Naive thymus-derived CD8-positive, alpha-beta T cell (primary cell): ENCODE results near the gene SLC44A1. TPM values are rescaled to one million over a fixed set of nuclear protein-coding genes. Genes with fewer than 3 reads are reported as not detected.

Source experiments
- ATAC-seq, 2 donors: fragments of 150-1000 bp; cut with Tn5 transposase in 1 of 2; sonication (Bioruptor Pico), chemical (Tn5 transposase) in 1 of 2; 1 replicate in 1 of 2; 2 replicates in 1 of 2; pipeline ENCODE4 v1.10.0; 2021; ENCODE audit warnings: mild to moderate bottlenecking in 2 of 2, moderate library complexity in 2 of 2
- POLR2A ChIA-PET: fragments of 350-600 bp; sonication (Branson Sonifier 250); formaldehyde crosslinking; loops from one replicate; lab custom pipeline; 2021; ENCODE audit warnings: antibody characterized with exemption; lab: Charles Lee
- DNase-seq, 10 donors: peaks; one replicate each; pipeline versions ENCODE4 v3.0.0 to v3.0.0-alpha.2; 2020 to 2022
- H3K27ac Mint-ChIP-seq, 10 donors: one replicate each; pipeline ENCODE4 v1.8.0; 2020 to 2022; ENCODE audit warnings: mild to moderate bottlenecking in 10 of 10, mixed read lengths in 10 of 10, moderate library complexity in 4 of 10, inconsistent platforms in 1 of 10
- H3K27me3 Mint-ChIP-seq, 5 donors: one replicate each; pipeline ENCODE4 v1.8.0; 2021 to 2022; ENCODE audit warnings: mixed read lengths in 5 of 5
- H3K36me3 Mint-ChIP-seq, 3 donors: one replicate each; pipeline ENCODE4 v1.8.0; 2020 to 2022; ENCODE audit warnings: mixed read lengths in 3 of 3, mild to moderate bottlenecking in 2 of 3, inconsistent platforms in 1 of 3
- H3K4me1 Mint-ChIP-seq, 4 donors: one replicate each; pipeline ENCODE4 v1.8.0; 2021 to 2022; ENCODE audit warnings: mixed read lengths in 4 of 4
- H3K4me3 Mint-ChIP-seq, 10 donors: one replicate each; pipeline ENCODE4 v1.8.0; 2020 to 2022; ENCODE audit warnings: mild to moderate bottlenecking in 10 of 10, mixed read lengths in 10 of 10, moderate library complexity in 6 of 10, inconsistent platforms in 1 of 10
- H3K9me3 Mint-ChIP-seq, 9 donors: one replicate each; pipeline ENCODE4 v1.8.0; 2020 to 2022; ENCODE audit warnings: mixed read lengths in 9 of 9, mild to moderate bottlenecking in 3 of 9, inconsistent platforms in 1 of 9, moderate library complexity in 1 of 9
- polyA plus RNA-seq, 3 donors: library from polyadenylated mRNA; unstranded; fragments of 300-500 nt; fragmentation: Illumina TruSeq; gene quantifications; one replicate each; pipeline ENCODE4 v1.2.3, GENCODE V29; 2021
- total RNA-seq, 8 experiments: library from RNA in 2 of 8; stranded (reverse) in 2 of 8; gene quantifications; one replicate each; pipeline ENCODE4 v1.2.3 and lab custom pipeline; 2021 to 2026

Gene SLC44A1
- total and polyA plus RNA-seq, 5 experiments from 2014 or later, result 8.2 to 16.8 (median 12.2) TPM

GRCh38 chr9:105313238-105313637 is 68.8 kb downstream of the SLC44A1 start:
- no peak for DNase-seq
- H3K4me1 Mint-ChIP-seq, result peaks cover 0 to 9% (median 3%) of the 10 kb centered on the region in 4 donors
- no peaks in the 10 kb centered on the region for H3K9me3 Mint-ChIP-seq
- H3K36me3 Mint-ChIP-seq, result peaks cover 0 to 22% (median 10%) of the 10 kb centered on the region in 3 donors
- no peak overlapping the region for H3K4me3 Mint-ChIP-seq
- H3K27me3 Mint-ChIP-seq, result no peaks in the 10 kb centered on the region
- H3K27ac Mint-ChIP-seq, result no peak overlapping the region
- ATAC-seq, result no peak
- POLR2A ChIA-PET, result no interaction called here

DNA sequence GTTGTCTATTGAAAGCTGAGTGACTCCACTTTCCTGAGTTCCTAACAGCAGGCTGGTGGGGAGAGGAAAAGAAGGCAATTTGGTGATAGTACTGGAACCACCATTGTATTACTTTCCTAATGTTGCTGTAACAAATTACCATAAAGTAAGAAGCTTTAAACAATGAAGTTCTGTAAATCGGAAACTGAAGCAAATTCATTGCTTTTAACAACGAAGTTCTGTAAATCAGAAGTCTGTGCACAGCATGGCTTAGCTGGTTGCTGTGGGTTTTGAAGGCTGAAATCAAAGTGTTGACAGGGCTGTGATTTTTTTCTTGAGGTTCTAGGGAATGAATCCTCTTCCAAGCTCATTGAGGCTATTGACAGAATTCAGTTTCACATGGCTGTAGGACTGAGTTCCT is 72.3 kb downstream of the SLC44A1 start:
- peaks cover 0 to 16% (median 8%) of the 10 kb centered on the region in 3 donors for H3K36me3 Mint-ChIP-seq
- no peak overlapping the region for H3K4me3 Mint-ChIP-seq
- H3K27me3 Mint-ChIP-seq, result no peaks in the 10 kb centered on the region
- H3K27ac Mint-ChIP-seq, result no peak overlapping the region
- peaks cover 0 to 5% (median 0%) of the 10 kb centered on the region in 4 donors for H3K4me1 Mint-ChIP-seq
- no peak for DNase-seq
- no peak for ATAC-seq
- H3K9me3 Mint-ChIP-seq, result no peaks in the 10 kb centered on the region
- POLR2A ChIA-PET, result no interaction called here

- Mint-ChIP-seq H3K27ac (no peak overlapping the region), H3K9me3 (no peaks in the 10 kb centered on the region), H3K4me3 (no peak overlapping the region), H3K4me1 (peaks cover 0 to 5% (median 0%) of the 10 kb centered on the region in 4 donors), H3K27me3 (no peaks in the 10 kb centered on the region), H3K36me3 (peaks cover 0 to 18% (median 8%) of the 10 kb centered on the region in 3 donors)
- POLR2A ChIA-PET, result no interaction called here
- DNase-seq, result no peak
- ATAC-seq, result no peak
Observed at GRCh38 chr9:105318729-105319191, 74.3 kb downstream of the SLC44A1 start.

GRCh38 chr9:105319202-105319813 is 74.9 kb downstream of the SLC44A1 start:
- POLR2A ChIA-PET, result no interaction called here
- Mint-ChIP-seq H3K27ac (no peak overlapping the region), H3K36me3 (peaks cover 0 to 18% (median 8%) of the 10 kb centered on the region in 3 donors), H3K9me3 (no peaks in the 10 kb centered on the region), H3K4me3 (no peak overlapping the region), H3K27me3 (no peaks in the 10 kb centered on the region), H3K4me1 (peaks cover 0 to 5% (median 0%) of the 10 kb centered on the region in 4 donors)
- no peak for DNase-seq
- no peak for ATAC-seq

DNA sequence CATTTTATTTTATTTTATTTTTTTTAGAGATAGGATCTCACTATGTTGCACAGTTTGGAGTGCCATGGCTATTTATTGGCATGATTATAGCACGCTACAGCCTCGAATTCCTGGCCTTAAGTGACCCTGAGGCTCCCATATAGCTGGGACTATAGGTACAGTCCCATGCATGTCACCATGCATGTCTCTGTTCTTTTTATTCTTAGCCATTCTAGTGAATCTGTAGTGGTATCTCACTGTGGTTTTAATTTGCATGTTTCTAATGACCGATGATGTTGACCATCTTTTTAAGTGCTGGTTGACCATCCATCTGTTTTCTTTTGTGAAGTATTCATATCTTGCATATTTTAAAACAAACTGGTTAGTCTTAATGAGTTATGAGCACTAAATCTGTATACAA is 76.1 kb downstream of the SLC44A1 start:
- POLR2A ChIA-PET, result no interaction called here
- DNase-seq, result no peak
- no peaks in the 10 kb centered on the region for H3K9me3 Mint-ChIP-seq
- H3K27ac Mint-ChIP-seq, result no peak overlapping the region
- ATAC-seq, result no peak
- H3K36me3 Mint-ChIP-seq, result peaks cover 0 to 12% (median 12%) of the 10 kb centered on the region in 3 donors
- no peak overlapping the region for H3K4me3 Mint-ChIP-seq
- peaks cover 0 to 5% (median 0%) of the 10 kb centered on the region in 4 donors for H3K4me1 Mint-ChIP-seq
- no peaks in the 10 kb centered on the region for H3K27me3 Mint-ChIP-seq

GRCh38 chr9:105328296-105328695 is 83.8 kb downstream of the SLC44A1 start:
- H3K4me3 Mint-ChIP-seq, result no peak overlapping the region
- H3K27ac Mint-ChIP-seq, result no peak overlapping the region
- ATAC-seq, result no peak
- POLR2A ChIA-PET, result no interaction called here
- H3K36me3 Mint-ChIP-seq, result peaks cover 0 to 6% (median 4%) of the 10 kb centered on the region in 3 donors
- H3K4me1 Mint-ChIP-seq, result peaks cover 0 to 8% (median 0%) of the 10 kb centered on the region in 4 donors
- H3K27me3 Mint-ChIP-seq, result no peaks in the 10 kb centered on the region
- no peaks in the 10 kb centered on the region for H3K9me3 Mint-ChIP-seq
- DNase-seq, result no peak

GRCh38 chr9:105328872-105329718 is 84.6 kb downstream of the SLC44A1 start:
- no peaks in the 10 kb centered on the region for H3K9me3 Mint-ChIP-seq
- H3K36me3 Mint-ChIP-seq, result peaks cover 0 to 6% (median 6%) of the 10 kb centered on the region in 3 donors
- DNase-seq (no peak), ATAC-seq (no peak)
- POLR2A ChIA-PET, result no interaction called here
- no peaks in the 10 kb centered on the region for H3K27me3 Mint-ChIP-seq
- peaks cover 0 to 8% (median 0%) of the 10 kb centered on the region in 4 donors for H3K4me1 Mint-ChIP-seq
- H3K27ac Mint-ChIP-seq, result no peak overlapping the region
- H3K4me3 Mint-ChIP-seq, result no peak overlapping the region

GRCh38 chr9:105329719-105330062 is 85.2 kb downstream of the SLC44A1 start:
- peaks cover 0 to 8% (median 0%) of the 10 kb centered on the region in 4 donors for H3K4me1 Mint-ChIP-seq
- POLR2A ChIA-PET, result no interaction called here
- H3K36me3 Mint-ChIP-seq, result peaks cover 0 to 8% (median 5%) of the 10 kb centered on the region in 3 donors
- no peaks in the 10 kb centered on the region for H3K9me3 Mint-ChIP-seq
- no peak for ATAC-seq
- no peak for DNase-seq
- H3K27me3 Mint-ChIP-seq, result no peaks in the 10 kb centered on the region
- H3K27ac Mint-ChIP-seq, result no peak overlapping the region
- no peak overlapping the region for H3K4me3 Mint-ChIP-seq

DNA sequence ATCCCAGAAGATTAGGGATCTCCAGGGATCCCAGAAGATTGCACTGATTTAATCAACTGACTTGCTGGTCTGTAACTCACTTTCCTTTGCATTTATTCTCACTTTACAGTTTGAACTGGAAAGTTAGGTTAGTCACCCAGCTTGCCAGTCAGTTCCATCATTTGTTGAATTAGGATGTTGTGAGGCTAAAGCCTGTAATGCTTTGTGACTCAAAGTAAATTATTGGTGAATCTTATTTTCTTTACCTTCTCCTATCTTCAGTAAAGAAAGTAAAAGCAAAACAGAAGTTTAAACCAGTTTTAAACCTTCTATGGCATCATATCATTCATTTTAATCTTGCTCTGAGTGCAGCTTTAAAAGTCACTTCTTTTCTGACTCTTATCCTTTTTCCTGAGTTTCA is 85.8 kb downstream of the SLC44A1 start:
- peaks cover 0 to 6% (median 2%) of the 10 kb centered on the region in 3 donors for H3K36me3 Mint-ChIP-seq
- no peaks in the 10 kb centered on the region for H3K27me3 Mint-ChIP-seq
- H3K4me3 Mint-ChIP-seq, result no peak overlapping the region
- POLR2A ChIA-PET, result no interaction called here
- H3K9me3 Mint-ChIP-seq, result no peaks in the 10 kb centered on the region
- H3K4me1 Mint-ChIP-seq, result peaks cover 0 to 8% (median 0%) of the 10 kb centered on the region in 4 donors
- DNase-seq, result no peak
- no peak for ATAC-seq
- H3K27ac Mint-ChIP-seq, result no peak overlapping the region

DNA sequence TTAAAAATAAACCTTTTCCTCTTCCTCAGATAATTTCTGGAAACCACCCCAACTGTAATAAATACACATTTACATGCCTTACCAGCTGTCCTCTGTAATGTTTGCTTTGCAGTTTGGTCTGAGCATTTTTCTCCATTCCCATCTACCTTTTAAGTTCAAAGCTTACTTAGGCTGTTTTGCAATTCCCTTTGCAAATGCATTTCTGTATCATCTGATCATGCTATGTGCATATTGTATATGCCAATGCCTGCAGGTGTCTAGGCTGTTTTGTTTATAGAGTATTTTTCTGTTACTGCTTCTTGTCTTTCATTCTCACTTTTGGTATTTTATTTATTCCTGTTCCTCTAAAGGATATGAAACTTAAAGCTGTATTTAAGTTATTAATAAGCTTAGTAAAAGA is 86.3 kb downstream of the SLC44A1 start:
- Mint-ChIP-seq H3K36me3 (peaks cover 0 to 7% (median 6%) of the 10 kb centered on the region in 3 donors), H3K27me3 (no peaks in the 10 kb centered on the region), H3K27ac (no peak overlapping the region), H3K4me1 (peaks cover 0 to 8% (median 0%) of the 10 kb centered on the region in 4 donors), H3K4me3 (no peak overlapping the region), H3K9me3 (no peaks in the 10 kb centered on the region)
- POLR2A ChIA-PET, result no interaction called here
- DNase-seq, result no peak
- ATAC-seq, result no peak

DNA sequence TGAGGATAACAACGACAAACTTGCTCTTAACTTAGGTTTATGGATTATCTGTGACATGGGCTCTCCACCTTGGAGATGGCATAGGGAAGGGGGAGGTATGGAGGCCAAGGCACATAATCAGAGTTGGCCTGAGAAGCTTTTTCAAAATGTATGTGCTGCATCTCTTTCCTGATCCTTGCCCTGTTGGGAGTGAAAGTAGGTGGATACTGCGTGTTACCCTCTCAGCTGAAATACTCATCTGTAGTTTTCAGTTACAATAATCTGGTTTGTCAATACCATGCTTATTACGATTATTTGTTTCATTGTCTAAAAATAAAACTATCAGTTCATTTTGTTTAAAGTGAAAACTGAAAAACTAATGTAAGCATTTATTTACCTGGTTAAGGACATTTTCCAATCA is 86.7 kb downstream of the SLC44A1 start:
- no peaks in the 10 kb centered on the region for H3K9me3 Mint-ChIP-seq
- ATAC-seq, result no peak
- peaks cover 0 to 8% (median 8%) of the 10 kb centered on the region in 3 donors for H3K36me3 Mint-ChIP-seq
- DNase-seq, result no peak
- no peak overlapping the region for H3K4me3 Mint-ChIP-seq
- no peaks in the 10 kb centered on the region for H3K27me3 Mint-ChIP-seq
- H3K27ac Mint-ChIP-seq, result no peak overlapping the region
- H3K4me1 Mint-ChIP-seq, result peaks cover 0 to 8% (median 0%) of the 10 kb centered on the region in 4 donors
- POLR2A ChIA-PET, result no interaction called here

DNA sequence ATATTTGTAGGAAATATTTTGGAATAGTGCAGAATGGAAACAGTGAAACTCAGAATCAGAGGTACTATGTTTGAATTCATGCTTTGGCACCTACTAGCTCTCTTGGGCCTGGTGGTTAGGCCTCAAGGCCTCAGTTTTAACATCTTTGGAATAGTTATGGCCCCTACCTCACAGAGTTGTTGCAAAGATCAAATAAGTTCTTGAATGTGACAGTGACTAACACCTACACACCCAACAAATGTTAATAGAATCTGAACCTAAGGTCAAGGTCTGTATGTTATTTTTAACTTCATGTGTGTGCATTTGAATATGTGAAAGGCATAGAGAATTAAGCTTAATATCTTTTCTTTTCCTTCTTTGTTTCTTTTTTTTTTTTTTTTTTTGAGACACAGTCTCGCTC is 87.3 kb downstream of the SLC44A1 start:
- no peak for ATAC-seq
- Mint-ChIP-seq H3K9me3 (no peaks in the 10 kb centered on the region), H3K4me3 (no peak overlapping the region), H3K36me3 (peaks cover 0 to 14% (median 12%) of the 10 kb centered on the region in 3 donors), H3K27me3 (no peaks in the 10 kb centered on the region), H3K27ac (no peak overlapping the region), H3K4me1 (peaks cover 0 to 8% (median 0%) of the 10 kb centered on the region in 4 donors)
- no peak for DNase-seq
- POLR2A ChIA-PET, result no interaction called here

- DNase-seq, result no peak
- no peak for ATAC-seq
- Mint-ChIP-seq H3K27ac (no peak overlapping the region), H3K4me1 (peaks cover 0 to 8% (median 0%) of the 10 kb centered on the region in 4 donors), H3K27me3 (no peaks in the 10 kb centered on the region), H3K4me3 (no peak overlapping the region), H3K36me3 (peaks cover 0 to 19% (median 19%) of the 10 kb centered on the region in 3 donors), H3K9me3 (no peaks in the 10 kb centered on the region)
- POLR2A ChIA-PET, result no interaction called here
Observed at GRCh38 chr9:105332471-105332870, 88.0 kb downstream of the SLC44A1 start.
